Measurements from ENCODE around the gene COX6A1. TPM values are rescaled to one million over a fixed set of nuclear protein-coding genes. Genes with fewer than 3 reads are reported as not detected.

COX6A1 gene
- total and polyA plus RNA-seq, 2 of the 13 experiments (the other 11 are each of a cell fraction or from before 2014, with no cell fraction given): 542 to 673 TPM

DNA sequence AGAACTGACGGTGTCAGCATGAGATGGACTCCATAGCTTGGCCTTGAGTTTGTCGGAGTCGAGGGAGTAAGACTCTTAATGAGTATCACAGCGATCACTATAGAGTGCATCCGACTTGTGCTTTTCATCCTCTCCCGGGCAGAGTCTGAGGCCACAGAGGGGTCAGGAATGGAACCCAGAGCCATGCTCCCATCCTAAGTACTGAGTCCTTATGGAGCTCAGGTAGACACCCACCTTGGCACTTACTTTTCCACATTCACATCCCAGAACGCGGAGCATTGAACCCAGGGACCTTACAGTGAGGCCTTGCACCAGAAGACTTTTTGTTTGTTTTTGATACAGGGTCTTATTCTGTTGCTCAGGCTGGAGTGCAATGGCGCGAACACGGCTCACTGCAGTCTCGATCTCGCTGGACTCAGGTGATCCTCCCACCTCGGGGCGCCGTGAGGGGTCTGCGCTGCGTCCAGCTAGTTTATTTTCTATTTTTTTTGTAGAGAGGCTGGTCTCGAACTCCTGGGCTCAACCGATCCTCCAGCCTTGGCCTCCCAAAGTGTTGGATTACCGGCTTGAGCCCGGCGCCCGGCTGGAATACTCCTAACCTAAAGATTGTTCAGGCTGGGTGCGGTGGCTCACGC lies 32.4 kb downstream of the COX6A1 start (continued):
- TF ChIP-seq, protein P1, sequence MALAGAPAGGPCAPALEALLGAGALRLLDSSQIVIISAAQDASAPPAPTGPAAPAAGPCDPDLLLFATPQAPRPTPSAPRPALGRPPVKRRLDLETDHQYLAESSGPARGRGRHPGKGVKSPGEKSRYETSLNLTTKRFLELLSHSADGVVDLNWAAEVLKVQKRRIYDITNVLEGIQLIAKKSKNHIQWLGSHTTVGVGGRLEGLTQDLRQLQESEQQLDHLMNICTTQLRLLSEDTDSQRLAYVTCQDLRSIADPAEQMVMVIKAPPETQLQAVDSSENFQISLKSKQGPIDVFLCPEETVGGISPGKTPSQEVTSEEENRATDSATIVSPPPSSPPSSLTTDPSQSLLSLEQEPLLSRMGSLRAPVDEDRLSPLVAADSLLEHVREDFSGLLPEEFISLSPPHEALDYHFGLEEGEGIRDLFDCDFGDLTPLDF (CRISPR knock-in tag; IDR thresholded peaks at IDR 0.05): no peak
- TF ChIP-seq ZMAT3 (CRISPR knock-in tag; conservative IDR thresholded peaks at IDR 0.05): no peak
- TF ChIP-seq NFATC3 (CRISPR knock-in tag; IDR thresholded peaks at IDR 0.05): no peak
- TF ChIP-seq, protein P2, sequence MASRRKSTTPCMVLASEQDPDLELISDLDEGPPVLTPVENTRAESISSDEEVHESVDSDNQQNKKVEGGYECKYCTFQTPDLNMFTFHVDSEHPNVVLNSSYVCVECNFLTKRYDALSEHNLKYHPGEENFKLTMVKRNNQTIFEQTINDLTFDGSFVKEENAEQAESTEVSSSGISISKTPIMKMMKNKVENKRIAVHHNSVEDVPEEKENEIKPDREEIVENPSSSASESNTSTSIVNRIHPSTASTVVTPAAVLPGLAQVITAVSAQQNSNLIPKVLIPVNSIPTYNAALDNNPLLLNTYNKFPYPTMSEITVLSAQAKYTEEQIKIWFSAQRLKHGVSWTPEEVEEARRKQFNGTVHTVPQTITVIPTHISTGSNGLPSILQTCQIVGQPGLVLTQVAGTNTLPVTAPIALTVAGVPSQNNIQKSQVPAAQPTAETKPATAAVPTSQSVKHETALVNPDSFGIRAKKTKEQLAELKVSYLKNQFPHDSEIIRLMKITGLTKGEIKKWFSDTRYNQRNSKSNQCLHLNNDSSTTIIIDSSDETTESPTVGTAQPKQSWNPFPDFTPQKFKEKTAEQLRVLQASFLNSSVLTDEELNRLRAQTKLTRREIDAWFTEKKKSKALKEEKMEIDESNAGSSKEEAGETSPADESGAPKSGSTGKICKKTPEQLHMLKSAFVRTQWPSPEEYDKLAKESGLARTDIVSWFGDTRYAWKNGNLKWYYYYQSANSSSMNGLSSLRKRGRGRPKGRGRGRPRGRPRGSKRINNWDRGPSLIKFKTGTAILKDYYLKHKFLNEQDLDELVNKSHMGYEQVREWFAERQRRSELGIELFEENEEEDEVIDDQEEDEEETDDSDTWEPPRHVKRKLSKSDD (CRISPR knock-in tag; IDR thresholded peaks at IDR 0.05; ENCODE audit: low read depth): no peak
- TF ChIP-seq ZNF644 (CRISPR knock-in tag; IDR thresholded peaks at IDR 0.05; ENCODE audit: low read depth): no peak
- no peak for TF ChIP-seq ZNF33A (CRISPR knock-in tag; IDR thresholded peaks at IDR 0.05; ENCODE audit: borderline replicate concordance)
- no peak for TF ChIP-seq ZSCAN22 (CRISPR knock-in tag; IDR thresholded peaks at IDR 0.05)
- TF ChIP-seq, protein P3, sequence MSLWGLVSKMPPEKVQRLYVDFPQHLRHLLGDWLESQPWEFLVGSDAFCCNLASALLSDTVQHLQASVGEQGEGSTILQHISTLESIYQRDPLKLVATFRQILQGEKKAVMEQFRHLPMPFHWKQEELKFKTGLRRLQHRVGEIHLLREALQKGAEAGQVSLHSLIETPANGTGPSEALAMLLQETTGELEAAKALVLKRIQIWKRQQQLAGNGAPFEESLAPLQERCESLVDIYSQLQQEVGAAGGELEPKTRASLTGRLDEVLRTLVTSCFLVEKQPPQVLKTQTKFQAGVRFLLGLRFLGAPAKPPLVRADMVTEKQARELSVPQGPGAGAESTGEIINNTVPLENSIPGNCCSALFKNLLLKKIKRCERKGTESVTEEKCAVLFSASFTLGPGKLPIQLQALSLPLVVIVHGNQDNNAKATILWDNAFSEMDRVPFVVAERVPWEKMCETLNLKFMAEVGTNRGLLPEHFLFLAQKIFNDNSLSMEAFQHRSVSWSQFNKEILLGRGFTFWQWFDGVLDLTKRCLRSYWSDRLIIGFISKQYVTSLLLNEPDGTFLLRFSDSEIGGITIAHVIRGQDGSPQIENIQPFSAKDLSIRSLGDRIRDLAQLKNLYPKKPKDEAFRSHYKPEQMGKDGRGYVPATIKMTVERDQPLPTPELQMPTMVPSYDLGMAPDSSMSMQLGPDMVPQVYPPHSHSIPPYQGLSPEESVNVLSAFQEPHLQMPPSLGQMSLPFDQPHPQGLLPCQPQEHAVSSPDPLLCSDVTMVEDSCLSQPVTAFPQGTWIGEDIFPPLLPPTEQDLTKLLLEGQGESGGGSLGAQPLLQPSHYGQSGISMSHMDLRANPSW (CRISPR knock-in tag; IDR thresholded peaks at IDR 0.05; ENCODE audit: borderline replicate concordance): 0 out of 2 replicates have a peak, but pooled peaks have one; percentile 52
- no peak for TF ChIP-seq NPAS2 (CRISPR knock-in tag; IDR thresholded peaks at IDR 0.05; ENCODE audit: borderline replicate concordance)
- TF ChIP-seq ZNF296 (CRISPR knock-in tag; conservative IDR thresholded peaks at IDR 0.05): no peak
- no peak; the same call in 1 of the 2 replicates for TF ChIP-seq ZNF782 (CRISPR knock-in tag; IDR thresholded peaks at IDR 0.05; ENCODE audit: borderline replicate concordance)
- TF ChIP-seq, protein P4, sequence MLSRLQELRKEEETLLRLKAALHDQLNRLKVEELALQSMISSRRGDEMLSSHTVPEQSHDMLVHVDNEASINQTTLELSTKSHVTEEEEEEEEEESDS (CRISPR knock-in tag; IDR thresholded peaks at IDR 0.05; ENCODE audit: borderline replicate concordance): no peak
- no peak for TF ChIP-seq ZBTB7B (CRISPR knock-in tag; IDR thresholded peaks at IDR 0.05)
- TF ChIP-seq, protein P5, sequence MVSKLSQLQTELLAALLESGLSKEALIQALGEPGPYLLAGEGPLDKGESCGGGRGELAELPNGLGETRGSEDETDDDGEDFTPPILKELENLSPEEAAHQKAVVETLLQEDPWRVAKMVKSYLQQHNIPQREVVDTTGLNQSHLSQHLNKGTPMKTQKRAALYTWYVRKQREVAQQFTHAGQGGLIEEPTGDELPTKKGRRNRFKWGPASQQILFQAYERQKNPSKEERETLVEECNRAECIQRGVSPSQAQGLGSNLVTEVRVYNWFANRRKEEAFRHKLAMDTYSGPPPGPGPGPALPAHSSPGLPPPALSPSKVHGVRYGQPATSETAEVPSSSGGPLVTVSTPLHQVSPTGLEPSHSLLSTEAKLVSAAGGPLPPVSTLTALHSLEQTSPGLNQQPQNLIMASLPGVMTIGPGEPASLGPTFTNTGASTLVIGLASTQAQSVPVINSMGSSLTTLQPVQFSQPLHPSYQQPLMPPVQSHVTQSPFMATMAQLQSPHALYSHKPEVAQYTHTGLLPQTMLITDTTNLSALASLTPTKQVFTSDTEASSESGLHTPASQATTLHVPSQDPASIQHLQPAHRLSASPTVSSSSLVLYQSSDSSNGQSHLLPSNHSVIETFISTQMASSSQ (IDR thresholded peaks at IDR 0.05; ENCODE audit: low read depth): no peak
- TF ChIP-seq, protein P5 (CRISPR knock-in tag; IDR thresholded peaks at IDR 0.05; ENCODE audit: borderline replicate concordance): no peak
- no peak for TF ChIP-seq NCOA5 (CRISPR knock-in tag; IDR thresholded peaks at IDR 0.05)
- TF ChIP-seq AGO1 (IDR thresholded peaks at IDR 0.05; ENCODE audit: low read depth, low read length, poor library complexity, severe bottlenecking): no peak
- no peak for TF ChIP-seq SNAPC2 (CRISPR knock-in tag; IDR thresholded peaks at IDR 0.05)
- TF ChIP-seq ZNF776 (CRISPR knock-in tag; IDR thresholded peaks at IDR 0.05): no peak

Data from HepG2 (cell line).